Measurements from ENCODE around the gene UMOD.
"Not testable (repeated sequence)": the region's sequence is repeated elsewhere in the genome, so short reads cannot be mapped to it uniquely, and the experiment has no call there.

UMOD gene

GRCh38 chr16:20359997-20360396 lies 7.5 kb upstream of the UMOD start:
- no peak for DNase-seq

GRCh38 chr16:20355114-20355782 lies 2.7 kb upstream of the UMOD start:
- DNase-seq, result no peak

GRCh38 chr16:20353379-20353778 lies 864 bp upstream of the UMOD start:
- no peak for DNase-seq

- no peak for DNase-seq
Measured at GRCh38 chr16:20349615-20350014, 2.9 kb downstream of the UMOD start.

GRCh38 chr16:20348365-20349185 lies 3.9 kb downstream of the UMOD start:
- peak; percentile 16 for DNase-seq

- no peak for DNase-seq
Measured at GRCh38 chr16:20347666-20348364, 4.7 kb downstream of the UMOD start.

GRCh38 chr16:20344611-20345010 lies 7.9 kb downstream of the UMOD start:
- DNase-seq, result no peak

- no peak for DNase-seq
Measured at GRCh38 chr16:20339744-20340143, 12.8 kb downstream of the UMOD start.

- no peak for DNase-seq
Measured at GRCh38 chr16:20336955-20337354, 15.6 kb downstream of the UMOD start.

- no peak for DNase-seq
Measured at GRCh38 chr16:20334396-20334795, 18.1 kb downstream of the UMOD start.

GRCh38 chr16:20333120-20333519 lies 19.4 kb downstream of the UMOD start:
- DNase-seq, result no peak

GRCh38 chr16:20332411-20332810 lies 20.1 kb downstream of the UMOD start:
- DNase-seq, result no peak

GRCh38 chr16:20331635-20332034 lies 20.9 kb downstream of the UMOD start:
- no peak for DNase-seq

- DNase-seq, result no peak
Measured at GRCh38 chr16:20329392-20330138, 22.9 kb downstream of the UMOD start.

- no peak for DNase-seq
Measured at GRCh38 chr16:20327444-20328041, 25.0 kb downstream of the UMOD start, which contains the start of gene GP2. Gene GP2 (minus strand): TSS chr16:20327513. CDS start chr16:20326431, 1,082 bp downstream.

GRCh38 chr16:20326321-20326720 lies 26.2 kb downstream of the UMOD start:
- no peak for DNase-seq

GRCh38 chr16:20325005-20325404 lies 27.5 kb downstream of the UMOD start:
- no peak for DNase-seq

- no peak for DNase-seq
Measured at GRCh38 chr16:20323591-20324117, 28.9 kb downstream of the UMOD start.

GRCh38 chr16:20322696-20323095 lies 29.8 kb downstream of the UMOD start:
- DNase-seq, result no peak

GRCh38 chr16:20321671-20322070 lies 30.8 kb downstream of the UMOD start:
- DNase-seq, result no peak

- DNase-seq, result not testable (repeated sequence)
Measured at GRCh38 chr16:20321051-20321450, 31.5 kb downstream of the UMOD start.

GRCh38 chr16:20320592-20320991 lies 31.9 kb downstream of the UMOD start:
- no peak for DNase-seq
